Cardiac muscle cell (in vitro differentiated cells and primary cell): ENCODE data around the gene MYOM1. TPM values are rescaled to one million over a fixed set of nuclear protein-coding genes. Genes with fewer than 3 reads are reported as not detected.

Source experiments
- DNase-seq, 2 donors: peaks; one replicate each; pipeline versions ENCODE4 v3.0.0 to v3.0.0-alpha.2; 2010 to 2017; ENCODE audit warnings: low read depth in 1 of 2, low spot score in 1 of 2
- H3K27ac ChIP-seq: fragments of 200-600 bp; sonication (generic); 2 replicates; pipeline ENCODE4 v1.5.1; 2016
- H3K27me3 ChIP-seq: fragments of 200-600 bp; sonication (generic); 2 replicates; pipeline ENCODE4 v1.6.0; 2016; ENCODE audit warnings: control low read depth
- H3K36me3 ChIP-seq: fragments of 200-600 bp; sonication (generic); 2 replicates; pipeline ENCODE4 v1.5.1; 2016; ENCODE audit warnings: control low read depth
- H3K4me1 ChIP-seq: fragments of 200-600 bp; sonication (generic); 2 replicates; pipeline ENCODE4 v1.8.1; 2017; ENCODE audit warnings: low read depth, mild to moderate bottlenecking, mixed run types
- H3K4me3 ChIP-seq: fragments of 200-600 bp; sonication (generic); 2 replicates; pipeline ENCODE4 v1.5.1; 2016; ENCODE audit warnings: mild to moderate bottlenecking
- H3K9me3 ChIP-seq: fragments of 200-600 bp; sonication (generic); 2 replicates; pipeline ENCODE4 v1.5.1; 2017; ENCODE audit warnings: low read depth, mild to moderate bottlenecking, control low read depth
- CTCF ChIP-seq: IDR thresholded peaks from 2 replicates; pipeline ENCODE4 v1.5.1; 2012; ENCODE audit warnings: low read depth, mild to moderate bottlenecking, low read length
- polyA plus RNA-seq: library from polyadenylated mRNA; unstranded; fragments of >200 nt; fragmentation: Nextera tagmentation; extraction: Ambion mirVana; gene quantifications from 2 replicates; pipeline ENCODE4 v1.2.1, GENCODE V29; 2016
- total RNA-seq: library from RNA; depleted of rRNA; stranded (reverse); fragments of >200 nt; gene quantifications from 2 replicates; pipeline ENCODE4 v1.2.3, GENCODE V29; 2016

The MYOM1 gene
- total and polyA plus RNA-seq, 2 experiments from 2014 or later, result 194 to 219 TPM

- H3K4me1 ChIP-seq, result peaks cover 22% of the 10 kb centered on the region
- no peaks in the 10 kb centered on the region for H3K9me3 ChIP-seq
- no peak for DNase-seq
- no peak for TF ChIP-seq CTCF
- H3K36me3 ChIP-seq, result no peaks in the 10 kb centered on the region
- H3K27ac ChIP-seq, result no peak overlapping the region
- H3K4me3 ChIP-seq, result no peak overlapping the region
- H3K27me3 ChIP-seq, result no peaks in the 10 kb centered on the region
These were observed 44.6 kb upstream of the MYOM1 start for GRCh38 chr18:3264362-3264761.

GRCh38 chr18:3263132-3263700 lies 43.4 kb upstream of the MYOM1 start:
- peak overlapping the region; percentile 71 for H3K4me3 ChIP-seq
- peak overlapping the region; percentile 99 for H3K27ac ChIP-seq
- H3K4me1 ChIP-seq, result peaks cover 22% of the 10 kb centered on the region
- no peak for TF ChIP-seq CTCF
- no peak for DNase-seq
- H3K36me3 ChIP-seq, result no peaks in the 10 kb centered on the region
- no peaks in the 10 kb centered on the region for H3K9me3 ChIP-seq
- H3K27me3 ChIP-seq, result no peaks in the 10 kb centered on the region

GRCh38 chr18:3262234-3263131 lies 42.7 kb upstream of the MYOM1 start:
- H3K9me3 ChIP-seq, result no peaks in the 10 kb centered on the region
- H3K36me3 ChIP-seq, result no peaks in the 10 kb centered on the region
- H3K4me1 ChIP-seq, result peaks cover 22% of the 10 kb centered on the region
- no peak for TF ChIP-seq CTCF
- no peaks in the 10 kb centered on the region for H3K27me3 ChIP-seq
- DNase-seq, result peak in 1 of 2 donors; percentile 50
- H3K4me3 ChIP-seq, result peak overlapping the region; percentile 71
- peak overlapping the region; percentile 99 for H3K27ac ChIP-seq

- Histone ChIP-seq H3K4me1 (peaks cover 28% of the 10 kb centered on the region), H3K36me3 (peaks cover 3% of the 10 kb centered on the region), H3K27me3 (no peaks in the 10 kb centered on the region), H3K9me3 (no peaks in the 10 kb centered on the region), H3K4me3 (peak within 1 kb of the TSS; percentile 71), H3K27ac (peak within 1 kb of the TSS; percentile 99)
- no peak for TF ChIP-seq CTCF
- DNase-seq, result peak; percentile 84 to 91
These were observed 41.8 kb upstream of the MYOM1 start, which contains the start of gene MYL12B for GRCh38 chr18:3261373-3262233. Gene MYL12B, plus strand, starts transcription at chr18:3262133. Its CDS starts 10,766 bp downstream, at chr18:3272899.

- H3K4me1 ChIP-seq, result peaks cover 33% of the 10 kb centered on the region
- no peak for DNase-seq
- peak overlapping the region; percentile 99 for H3K27ac ChIP-seq
- no peaks in the 10 kb centered on the region for H3K9me3 ChIP-seq
- TF ChIP-seq CTCF, result no peak
- H3K36me3 ChIP-seq, result peaks cover 8% of the 10 kb centered on the region
- peak overlapping the region; percentile 71 for H3K4me3 ChIP-seq
- no peaks in the 10 kb centered on the region for H3K27me3 ChIP-seq
These were observed 41.2 kb upstream of the MYOM1 start for GRCh38 chr18:3260995-3261372.
